ENCODE data around the gene MGST2. TPM values are rescaled to one million over a fixed set of nuclear protein-coding genes. Genes with fewer than 3 reads are reported as not detected.
A peak's percentile ranks its signal among the peaks of the same experiment; 100 is the strongest.

The MGST2 gene
- total and polyA plus RNA-seq, 9 donors, result 42.5 to 58.4 (median 45.6) TPM

GRCh38 chr4:139676913-139677585, 11.4 kb downstream of the MGST2 start:
- Histone ChIP-seq H3K27ac (ENCODE audit: low read length) (no peak overlapping the region), H3K4me3 (ENCODE audit: low read length) (no peak overlapping the region), H3K27me3 (ENCODE audit: control insufficient read depth, insufficient read depth, low read length) (no peaks in the 10 kb centered on the region), H3K36me3 (ENCODE audit: control insufficient read depth, insufficient read depth, low read length) (peaks cover 19% of the 10 kb centered on the region), H3K9me3 (replicated peaks; ENCODE audit: control insufficient read depth, low read depth, low read length) (no peaks in the 10 kb centered on the region), H3K4me1 (ENCODE audit: control insufficient read depth, insufficient read depth, low read length) (no peaks in the 10 kb centered on the region)
- DNase-seq, result no peak
- WGBS (ENCODE audit: insufficient coverage), result 83% methylated on average over 4 of the region's 4 CpGs

DNA sequence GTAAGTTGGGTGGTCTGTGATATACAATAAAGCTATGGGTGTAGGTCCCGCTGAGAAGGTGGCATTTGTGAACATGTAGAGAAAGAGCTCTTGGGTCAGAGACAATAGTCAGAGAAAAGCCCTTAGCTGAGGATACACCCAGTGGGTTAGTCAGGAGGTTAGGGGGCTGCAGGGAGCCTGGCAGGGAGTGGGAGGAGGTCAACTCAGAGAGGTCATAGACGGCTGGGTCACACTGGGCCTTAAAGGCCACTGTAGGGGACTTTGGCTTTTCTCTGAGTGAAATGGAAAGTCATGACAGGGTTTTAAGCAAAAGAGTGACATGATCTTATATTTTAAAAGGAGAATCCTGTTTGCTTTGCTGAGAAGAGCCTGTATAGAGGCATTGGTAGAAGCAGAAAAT, 16.7 kb downstream of the MGST2 start:
- no peak for DNase-seq
- H3K4me1 ChIP-seq (ENCODE audit: control insufficient read depth, insufficient read depth, low read length), result peaks cover 2% of the 10 kb centered on the region
- peaks cover 2% of the 10 kb centered on the region for H3K9me3 ChIP-seq (replicated peaks; ENCODE audit: control insufficient read depth, low read depth, low read length)
- 100% methylated on average over 2 of the region's 2 CpGs for WGBS (ENCODE audit: insufficient coverage)
- peaks cover 23% of the 10 kb centered on the region for H3K36me3 ChIP-seq (ENCODE audit: control insufficient read depth, insufficient read depth, low read length)
- H3K4me3 ChIP-seq (ENCODE audit: low read length), result no peak overlapping the region
- H3K27ac ChIP-seq (ENCODE audit: low read length), result no peak overlapping the region
- H3K27me3 ChIP-seq (ENCODE audit: control insufficient read depth, insufficient read depth, low read length), result no peaks in the 10 kb centered on the region

- no peak overlapping the region for H3K27ac ChIP-seq (ENCODE audit: low read length)
- H3K4me1 ChIP-seq (ENCODE audit: control insufficient read depth, insufficient read depth, low read length), result peaks cover 2% of the 10 kb centered on the region
These were observed 17.1 kb downstream of the MGST2 start for GRCh38 chr4:139682741-139683151.

GRCh38 chr4:139684351-139684750, 18.7 kb downstream of the MGST2 start:
- Histone ChIP-seq H3K9me3 (replicated peaks; ENCODE audit: control insufficient read depth, low read depth, low read length) (peaks cover 2% of the 10 kb centered on the region), H3K4me3 (ENCODE audit: low read length) (no peak overlapping the region), H3K27me3 (ENCODE audit: control insufficient read depth, insufficient read depth, low read length) (no peaks in the 10 kb centered on the region), H3K27ac (ENCODE audit: low read length) (no peak overlapping the region), H3K4me1 (ENCODE audit: control insufficient read depth, insufficient read depth, low read length) (peaks cover 2% of the 10 kb centered on the region), H3K36me3 (ENCODE audit: control insufficient read depth, insufficient read depth, low read length) (peaks cover 16% of the 10 kb centered on the region)
- DNase-seq, result no peak
- WGBS (ENCODE audit: insufficient coverage), result no CpG with 5 or more reads among the region's 1 CpG

More at GRCh38 chr4:139682741-139683151, 17.1 kb downstream of the MGST2 start:
- Histone ChIP-seq H3K36me3 (ENCODE audit: control insufficient read depth, insufficient read depth, low read length) (peaks cover 23% of the 10 kb centered on the region), H3K4me3 (ENCODE audit: low read length) (no peak overlapping the region), H3K9me3 (replicated peaks; ENCODE audit: control insufficient read depth, low read depth, low read length) (peaks cover 2% of the 10 kb centered on the region), H3K27me3 (ENCODE audit: control insufficient read depth, insufficient read depth, low read length) (no peaks in the 10 kb centered on the region)
- peak; percentile 26 for DNase-seq
- 89% methylated on average over 1 of the region's 6 CpGs for WGBS (ENCODE audit: insufficient coverage)

GRCh38 chr4:139685180-139685579, 19.6 kb downstream of the MGST2 start:
- no CpG with 5 or more reads among the region's 5 CpGs for WGBS (ENCODE audit: insufficient coverage)
- Histone ChIP-seq H3K4me3 (ENCODE audit: low read length) (no peak overlapping the region), H3K4me1 (ENCODE audit: control insufficient read depth, insufficient read depth, low read length) (peaks cover 2% of the 10 kb centered on the region)

DNA sequence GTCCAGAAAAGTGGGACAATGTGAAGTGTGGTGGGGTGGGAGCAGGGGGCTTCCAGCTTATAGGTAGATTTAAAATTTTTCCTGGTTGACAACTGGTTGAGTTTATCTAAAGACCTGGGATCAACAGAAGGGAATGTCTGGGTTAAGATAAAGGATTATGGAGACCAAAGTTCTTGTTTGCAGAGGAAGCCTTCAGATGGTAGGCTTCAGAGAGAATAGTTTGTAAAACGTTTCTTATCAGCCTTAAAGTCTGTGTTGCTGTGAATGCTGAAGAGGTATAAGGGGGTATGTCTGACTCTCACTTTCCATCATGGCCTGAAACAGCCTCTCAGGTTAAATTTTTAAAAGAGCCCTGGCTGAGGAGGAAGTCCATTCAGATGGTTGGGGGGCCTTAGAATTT, 20.5 kb downstream of the MGST2 start:
- no peak overlapping the region for H3K27ac ChIP-seq (ENCODE audit: low read length)
- no peak for DNase-seq
- peaks cover 2% of the 10 kb centered on the region for H3K9me3 ChIP-seq (replicated peaks; ENCODE audit: control insufficient read depth, low read depth, low read length)
- no peak overlapping the region for H3K4me3 ChIP-seq (ENCODE audit: low read length)
- no CpG with 5 or more reads among the region's 1 CpG for WGBS (ENCODE audit: insufficient coverage)
- no peaks in the 10 kb centered on the region for H3K27me3 ChIP-seq (ENCODE audit: control insufficient read depth, insufficient read depth, low read length)
- H3K4me1 ChIP-seq (ENCODE audit: control insufficient read depth, insufficient read depth, low read length), result peaks cover 2% of the 10 kb centered on the region
- peaks cover 14% of the 10 kb centered on the region for H3K36me3 ChIP-seq (ENCODE audit: control insufficient read depth, insufficient read depth, low read length)

More at GRCh38 chr4:139685180-139685579, 19.6 kb downstream of the MGST2 start:
- H3K9me3 ChIP-seq (replicated peaks; ENCODE audit: control insufficient read depth, low read depth, low read length), result peaks cover 2% of the 10 kb centered on the region
- no peak overlapping the region for H3K27ac ChIP-seq (ENCODE audit: low read length)
- no peaks in the 10 kb centered on the region for H3K27me3 ChIP-seq (ENCODE audit: control insufficient read depth, insufficient read depth, low read length)
- peaks cover 14% of the 10 kb centered on the region for H3K36me3 ChIP-seq (ENCODE audit: control insufficient read depth, insufficient read depth, low read length)
- no peak for DNase-seq

DNA sequence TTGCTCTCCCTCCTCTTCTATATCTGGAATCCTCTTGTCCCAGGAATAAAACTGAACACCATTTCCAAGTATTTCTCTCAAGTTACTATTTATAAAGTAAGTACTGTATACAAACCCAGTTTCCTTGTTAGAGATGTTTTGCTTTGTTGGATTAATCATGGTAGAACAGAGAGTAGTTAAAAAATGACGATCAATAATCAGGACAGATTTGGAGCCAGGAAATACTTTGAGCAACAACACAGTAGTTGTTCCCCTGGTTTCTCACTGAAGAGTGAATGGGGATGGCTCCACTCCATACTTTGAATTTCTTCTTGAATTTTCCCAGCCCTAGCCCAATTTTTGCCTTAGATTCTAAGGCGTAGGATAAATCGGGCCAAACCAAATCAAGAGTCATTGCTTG, 21.4 kb downstream of the MGST2 start:
- peaks cover 2% of the 10 kb centered on the region for H3K9me3 ChIP-seq (replicated peaks; ENCODE audit: control insufficient read depth, low read depth, low read length)
- no CpG with 5 or more reads among the region's 3 CpGs for WGBS (ENCODE audit: insufficient coverage)
- DNase-seq, result no peak
- no peak overlapping the region for H3K4me3 ChIP-seq (ENCODE audit: low read length)
- no peak overlapping the region for H3K27ac ChIP-seq (ENCODE audit: low read length)
- peaks cover 14% of the 10 kb centered on the region for H3K36me3 ChIP-seq (ENCODE audit: control insufficient read depth, insufficient read depth, low read length)
- peaks cover 4% of the 10 kb centered on the region for H3K4me1 ChIP-seq (ENCODE audit: control insufficient read depth, insufficient read depth, low read length)
- H3K27me3 ChIP-seq (ENCODE audit: control insufficient read depth, insufficient read depth, low read length), result no peaks in the 10 kb centered on the region

GRCh38 chr4:139689093-139689722, 23.6 kb downstream of the MGST2 start:
- 89% methylated on average over 3 of the region's 6 CpGs for WGBS (ENCODE audit: insufficient coverage)
- no peak for DNase-seq

DNA sequence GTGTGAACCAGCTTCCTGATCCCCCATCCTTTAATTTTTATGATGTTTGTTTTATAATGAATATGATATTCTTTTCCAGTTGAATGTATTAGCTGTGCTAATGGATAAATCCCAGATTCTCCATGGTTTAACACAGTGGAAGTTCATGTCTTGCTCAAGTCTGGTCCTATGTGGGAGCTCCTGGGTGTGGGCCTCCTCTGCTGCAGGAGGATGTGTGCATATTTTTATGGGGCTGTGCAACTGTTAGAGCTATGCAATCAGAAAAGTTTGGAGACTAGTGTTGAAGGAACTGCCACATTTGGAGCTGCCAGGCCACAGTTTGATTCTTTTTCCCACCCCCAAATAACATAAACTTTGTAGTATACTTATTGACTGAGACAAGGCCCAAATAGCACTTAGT, 24.8 kb downstream of the MGST2 start:
- Histone ChIP-seq H3K27me3 (ENCODE audit: control insufficient read depth, insufficient read depth, low read length) (no peaks in the 10 kb centered on the region), H3K27ac (ENCODE audit: low read length) (no peak overlapping the region), H3K4me3 (ENCODE audit: low read length) (no peak overlapping the region), H3K36me3 (ENCODE audit: control insufficient read depth, insufficient read depth, low read length) (peaks cover 3% of the 10 kb centered on the region), H3K4me1 (ENCODE audit: control insufficient read depth, insufficient read depth, low read length) (peaks cover 6% of the 10 kb centered on the region), H3K9me3 (replicated peaks; ENCODE audit: control insufficient read depth, low read depth, low read length) (no peaks in the 10 kb centered on the region)
- DNase-seq, result no peak

More at GRCh38 chr4:139689093-139689722, 23.6 kb downstream of the MGST2 start:
- no peaks in the 10 kb centered on the region for H3K27me3 ChIP-seq (ENCODE audit: control insufficient read depth, insufficient read depth, low read length)
- peaks cover 2% of the 10 kb centered on the region for H3K9me3 ChIP-seq (replicated peaks; ENCODE audit: control insufficient read depth, low read depth, low read length)
- no peak overlapping the region for H3K4me3 ChIP-seq (ENCODE audit: low read length)
- H3K27ac ChIP-seq (ENCODE audit: low read length), result no peak overlapping the region
- peaks cover 13% of the 10 kb centered on the region for H3K36me3 ChIP-seq (ENCODE audit: control insufficient read depth, insufficient read depth, low read length)
- H3K4me1 ChIP-seq (ENCODE audit: control insufficient read depth, insufficient read depth, low read length), result peaks cover 6% of the 10 kb centered on the region

DNA sequence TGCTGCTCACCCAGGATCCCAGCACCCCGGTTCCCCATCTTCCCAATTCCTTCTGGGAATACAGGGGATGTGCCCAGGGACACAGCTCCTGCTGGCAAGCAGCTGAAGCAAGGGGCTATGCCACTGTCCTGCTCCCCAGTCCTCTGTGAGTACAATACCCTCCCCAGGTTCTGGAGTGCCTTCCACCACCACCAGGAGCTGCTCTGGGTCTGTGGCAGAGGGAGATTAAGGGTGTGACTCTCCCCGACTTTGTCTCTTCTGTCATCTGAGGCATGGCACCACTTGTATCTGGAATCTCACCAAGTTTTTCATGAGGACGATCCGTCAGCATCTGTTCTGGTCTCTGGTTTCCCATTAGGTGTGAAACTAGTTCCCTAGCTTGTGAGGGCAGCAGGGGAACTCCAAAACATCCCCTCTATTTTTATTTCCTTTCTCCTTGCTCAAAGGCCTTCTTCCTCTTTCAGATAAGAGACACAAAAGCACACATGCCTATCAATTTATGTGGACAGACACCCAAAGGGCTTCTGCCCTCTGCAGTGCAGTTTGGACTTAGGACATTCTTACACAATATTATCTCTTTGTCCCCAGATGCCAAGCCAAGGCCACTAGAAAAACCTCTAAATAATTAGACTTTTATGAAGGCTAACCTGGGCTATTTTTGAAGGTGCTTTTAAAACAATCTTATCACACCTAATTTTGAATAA, 26.8 kb downstream of the MGST2 start:
- Histone ChIP-seq H3K36me3 (ENCODE audit: control insufficient read depth, insufficient read depth, low read length) (peaks cover 9% of the 10 kb centered on the region), H3K4me1 (ENCODE audit: control insufficient read depth, insufficient read depth, low read length) (peaks cover 6% of the 10 kb centered on the region), H3K27me3 (ENCODE audit: control insufficient read depth, insufficient read depth, low read length) (no peaks in the 10 kb centered on the region), H3K4me3 (ENCODE audit: low read length) (no peak overlapping the region), H3K9me3 (replicated peaks; ENCODE audit: control insufficient read depth, low read depth, low read length) (no peaks in the 10 kb centered on the region), H3K27ac (ENCODE audit: low read length) (no peak overlapping the region)
- peak; percentile 60 for DNase-seq
- WGBS (ENCODE audit: insufficient coverage), result 0% methylated on average over 1 of the region's 4 CpGs

All from muscle of leg (tissue), 11 donors.